GM12801 (cell line): Measurements from ENCODE around the gene NTM.

Experiments
- CTCF ChIP-seq: IDR thresholded peaks from one replicate; pipeline ENCODE4 v1.5.1; 2011; ENCODE audit warnings: control low read depth; ENCODE audit not compliant: insufficient read length; ENCODE audit errors: extremely low read depth

The NTM gene

DNA sequence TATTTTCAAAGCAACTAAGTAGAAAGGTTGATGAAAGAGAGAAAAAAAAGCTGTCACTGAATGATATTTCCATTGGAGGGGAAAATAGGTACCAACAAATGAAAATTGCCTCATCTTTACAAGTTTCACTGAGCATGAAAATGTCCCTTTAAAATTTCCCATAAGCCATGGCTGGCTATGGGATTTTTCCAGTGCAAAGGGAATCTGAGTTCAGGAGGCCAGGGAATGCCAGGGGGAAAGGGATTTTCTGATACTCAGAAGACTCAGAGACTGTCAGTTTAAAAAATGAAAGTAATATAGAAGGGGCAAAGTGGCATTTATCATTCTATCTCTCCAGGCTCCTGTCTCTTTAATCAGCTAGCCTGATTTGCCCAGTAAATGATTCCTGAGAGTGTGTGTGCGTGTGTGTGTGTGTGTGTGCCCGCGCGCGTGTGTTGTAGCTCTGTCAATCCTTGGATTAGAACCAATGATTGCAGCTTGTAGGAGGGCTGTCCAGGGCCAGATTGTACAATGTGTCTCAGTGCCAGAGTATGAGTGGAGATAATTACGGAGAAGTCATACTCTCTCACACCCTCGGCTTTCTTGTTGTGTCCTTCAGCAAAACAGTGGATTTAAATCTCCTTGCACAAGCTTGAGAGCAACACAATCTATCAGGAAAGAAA lies at the start of gene NTM:
TSS of gene NTM (plus strand) at position 526 of the 662 bp plus-strand sequence.
- TF ChIP-seq CTCF: no peak

DNA sequence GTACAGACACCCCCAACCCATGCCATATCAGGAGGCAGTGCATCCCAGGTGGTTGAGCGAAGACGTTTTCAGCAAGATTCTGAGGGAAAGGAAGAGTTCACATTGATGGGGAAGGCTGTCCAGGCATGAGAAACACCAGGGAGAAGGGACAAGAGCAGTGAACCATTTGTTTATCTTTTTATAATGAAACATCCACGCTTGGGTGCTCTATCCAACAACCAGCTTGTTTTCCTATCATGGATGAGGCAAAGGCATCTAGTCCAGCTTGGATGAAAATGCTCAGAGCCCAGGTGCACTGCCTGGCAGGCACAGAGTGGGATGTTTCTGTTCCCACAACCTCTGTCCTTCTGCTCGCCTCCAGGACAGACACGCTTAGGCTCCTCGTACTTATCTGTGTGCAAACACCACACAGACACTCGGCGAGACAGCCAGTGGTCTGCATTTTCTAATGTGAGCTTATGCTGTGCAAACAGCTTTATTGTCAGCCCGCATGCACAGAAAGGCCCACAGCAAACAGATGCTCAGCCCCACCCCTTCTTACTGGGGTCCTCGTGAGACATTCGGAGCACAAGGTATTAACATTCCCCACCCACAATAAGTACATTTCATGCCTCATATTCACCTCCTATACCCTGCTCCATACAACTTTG lies 45.4 kb upstream of the NTM start:
- TF ChIP-seq CTCF: no peak

DNA sequence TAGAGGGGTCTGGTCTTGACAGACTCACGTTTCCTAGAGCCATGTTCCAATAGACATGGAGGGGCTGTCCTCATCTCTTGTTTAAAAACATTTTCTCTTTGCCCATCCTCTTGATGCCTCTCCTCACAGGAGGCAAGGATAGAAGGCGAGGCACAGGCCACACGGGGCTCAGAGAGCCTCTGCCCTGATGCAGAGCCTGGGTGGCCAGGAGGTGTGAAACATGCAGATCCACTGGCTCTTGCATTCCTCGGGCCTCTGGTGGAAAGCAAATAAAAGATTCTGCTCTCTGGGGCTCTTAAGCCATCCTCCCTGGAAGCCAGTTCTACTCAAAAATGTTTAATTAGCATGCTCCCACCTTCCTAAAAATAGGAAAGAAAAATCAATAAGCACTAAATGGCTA lies 43.6 kb upstream of the NTM start:
- no peak for TF ChIP-seq CTCF

GRCh38 chr11:131327421-131327820 lies 43.0 kb upstream of the NTM start:
- TF ChIP-seq CTCF: no peak

- no peak for TF ChIP-seq CTCF
Observed at GRCh38 chr11:131328843-131329242, 41.6 kb upstream of the NTM start.

DNA sequence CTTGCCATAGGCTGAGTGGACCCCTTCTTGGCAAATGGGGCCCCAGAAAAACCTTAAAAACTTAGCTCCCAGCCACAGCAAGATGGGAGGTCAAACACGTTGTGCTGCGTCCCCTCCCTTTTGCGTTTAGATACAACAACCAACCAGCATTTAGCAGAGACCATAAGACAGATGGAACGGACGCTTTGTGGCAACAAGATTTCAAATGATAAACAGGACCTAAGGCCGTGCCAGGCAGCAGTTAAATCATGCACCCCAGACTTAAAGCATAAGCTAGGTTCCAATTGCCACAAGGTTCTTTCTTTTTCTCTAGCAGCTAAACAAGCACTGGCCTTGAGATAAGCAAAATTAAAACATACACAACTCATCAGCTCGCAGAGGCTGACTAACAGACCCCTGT lies 39.4 kb upstream of the NTM start:
- no peak for TF ChIP-seq CTCF

- TF ChIP-seq CTCF: no peak
Observed at GRCh38 chr11:131331546-131331945, 38.9 kb upstream of the NTM start.
